ENCODE measurements around the gene ZCCHC3.
"Not testable (repeated sequence)": the region's sequence is repeated elsewhere in the genome, so short reads cannot be mapped to it uniquely, and the experiment has no call there.

Gene ZCCHC3, protein sequence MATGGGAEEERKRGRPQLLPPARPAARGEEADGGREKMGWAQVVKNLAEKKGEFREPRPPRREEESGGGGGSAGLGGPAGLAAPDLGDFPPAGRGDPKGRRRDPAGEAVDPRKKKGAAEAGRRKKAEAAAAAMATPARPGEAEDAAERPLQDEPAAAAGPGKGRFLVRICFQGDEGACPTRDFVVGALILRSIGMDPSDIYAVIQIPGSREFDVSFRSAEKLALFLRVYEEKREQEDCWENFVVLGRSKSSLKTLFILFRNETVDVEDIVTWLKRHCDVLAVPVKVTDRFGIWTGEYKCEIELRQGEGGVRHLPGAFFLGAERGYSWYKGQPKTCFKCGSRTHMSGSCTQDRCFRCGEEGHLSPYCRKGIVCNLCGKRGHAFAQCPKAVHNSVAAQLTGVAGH

DNA sequence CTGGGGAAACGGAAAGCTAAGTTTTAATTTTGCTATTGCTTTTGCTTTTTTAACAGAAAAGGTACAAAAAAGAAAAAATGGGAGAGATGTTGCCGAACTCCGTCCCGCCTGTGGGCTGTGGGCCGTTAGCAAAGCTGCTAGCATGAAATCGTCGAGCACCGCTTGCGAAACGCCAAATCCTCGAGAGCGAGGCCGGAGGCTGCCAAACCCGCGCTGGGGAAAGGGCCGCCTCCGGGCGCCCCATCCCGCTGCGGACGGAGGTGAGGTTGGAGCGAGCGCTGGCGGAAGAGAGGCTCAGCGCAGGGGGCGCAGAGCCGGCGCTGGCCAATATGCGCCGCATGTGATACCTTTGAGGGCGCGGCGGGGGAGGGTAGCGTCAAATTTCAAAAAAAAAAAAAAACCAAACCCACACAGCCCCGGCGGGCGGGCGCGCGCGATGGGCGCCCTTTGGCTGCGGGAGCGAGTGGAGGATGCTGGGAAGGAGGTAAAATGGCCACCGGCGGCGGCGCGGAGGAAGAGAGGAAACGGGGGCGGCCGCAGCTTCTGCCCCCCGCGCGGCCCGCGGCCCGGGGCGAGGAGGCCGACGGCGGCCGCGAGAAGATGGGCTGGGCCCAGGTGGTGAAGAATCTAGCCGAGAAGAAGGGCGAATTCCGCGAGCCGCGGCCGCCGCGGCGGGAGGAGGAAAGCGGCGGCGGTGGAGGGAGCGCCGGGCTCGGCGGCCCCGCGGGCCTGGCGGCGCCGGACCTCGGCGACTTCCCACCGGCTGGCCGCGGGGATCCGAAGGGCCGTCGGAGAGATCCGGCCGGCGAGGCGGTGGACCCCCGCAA, at the start of gene ZCCHC3:
ZCCHC3 (plus strand) TSS at position 473 of the 827 bp plus-strand sequence; CDS start at position 490, 17 bp downstream.
- Histone ChIP-seq H3K36me3 (replicated peaks) (peaks cover 17% of the 10 kb centered on the region), H3K9me3 (peaks cover 2% of the 10 kb centered on the region; the same call in 1 of the 2 replicates), H3K27me3 (ENCODE audit: low read depth) (no peaks in the 10 kb centered on the region), H3K4me3 (peak within 1 kb of the TSS; percentile 63), H3K4me1 (peaks cover 19% of the 10 kb centered on the region)
- in situ Hi-C loops (cut with MboI; ENCODE audit: low sequenced_read_pairs): no loop called here
- DNase-seq (ENCODE audit: low spot score in 2 of 2): peak; percentile 88 to 91

GRCh38 chr20:251354-251753, 46.0 kb upstream of the ZCCHC3 start:
- in situ Hi-C loops (cut with MboI; ENCODE audit: low sequenced_read_pairs): no loop called here
- H3K4me3 ChIP-seq: no peak overlapping the region
- H3K27me3 ChIP-seq (ENCODE audit: low read depth): no peaks in the 10 kb centered on the region
- H3K4me1 ChIP-seq: peaks cover 13% of the 10 kb centered on the region
- no peaks in the 10 kb centered on the region for H3K36me3 ChIP-seq (replicated peaks)
- H3K9me3 ChIP-seq: no peaks in the 10 kb centered on the region
- peak in 1 of 2 experiments; percentile 43 for DNase-seq (ENCODE audit: low spot score in 2 of 2)

DNA sequence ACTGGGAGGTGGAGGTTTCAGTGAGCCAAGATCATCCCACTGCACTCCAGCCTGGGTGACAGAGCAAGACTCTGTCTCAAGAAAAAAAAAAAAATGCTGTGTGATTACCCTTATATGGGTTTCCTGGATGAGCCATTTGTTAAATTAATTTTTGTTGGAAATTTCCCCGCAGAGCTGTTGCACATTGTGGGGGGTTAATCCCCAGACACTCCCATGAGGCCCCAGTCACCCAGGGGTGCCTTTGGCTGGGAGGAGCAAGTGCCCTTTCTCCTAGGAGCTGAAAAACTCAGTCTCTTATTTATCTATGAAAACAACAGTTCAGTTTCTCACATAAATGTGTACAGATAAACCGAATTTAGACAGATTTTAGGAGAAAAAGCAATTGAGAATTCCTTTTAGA, 44.6 kb upstream of the ZCCHC3 start:
- H3K27me3 ChIP-seq (ENCODE audit: low read depth): no peaks in the 10 kb centered on the region
- no peaks in the 10 kb centered on the region for H3K36me3 ChIP-seq (replicated peaks)
- no peak for DNase-seq (ENCODE audit: low spot score in 2 of 2)
- peaks cover 13% of the 10 kb centered on the region for H3K4me1 ChIP-seq
- no peak overlapping the region for H3K4me3 ChIP-seq
- in situ Hi-C loops (cut with MboI; ENCODE audit: low sequenced_read_pairs): no loop called here
- H3K9me3 ChIP-seq: no peaks in the 10 kb centered on the region

DNA sequence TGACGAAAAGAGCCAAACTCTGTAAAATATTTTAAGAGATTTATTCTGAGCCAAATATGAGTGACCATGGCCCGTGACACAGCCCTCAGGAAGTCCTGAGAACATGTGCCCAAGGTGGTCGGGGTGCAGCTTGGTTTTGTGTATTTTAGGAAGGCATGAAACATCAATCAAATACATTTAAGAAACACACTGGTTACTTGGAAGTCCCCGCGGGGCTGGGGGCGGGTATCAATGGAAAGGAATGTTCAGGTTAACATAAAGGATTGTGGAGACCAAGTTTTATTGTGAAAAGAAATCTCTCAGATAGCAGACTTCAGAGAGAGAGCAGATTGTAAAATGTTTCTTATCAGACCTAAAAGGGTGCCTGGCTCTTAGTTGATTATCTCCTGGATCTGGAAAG, 43.9 kb upstream of the ZCCHC3 start:
- DNase-seq (ENCODE audit: low spot score in 2 of 2); H3K9me3 ChIP-seq; H3K4me3 ChIP-seq; in situ Hi-C loops (cut with MboI; ENCODE audit: low sequenced_read_pairs); H3K27me3 ChIP-seq (ENCODE audit: low read depth); H3K36me3 ChIP-seq (replicated peaks): not testable (repeated sequence)
- peaks cover 13% of the 10 kb centered on the region for H3K4me1 ChIP-seq

GRCh38 chr20:257419-257818, 40.0 kb upstream of the ZCCHC3 start, which contains the start of gene DEFB132:
DEFB132 (plus strand) TSS chr20:257724; CDS start chr20:257779, 55 bp downstream.
- no peaks in the 10 kb centered on the region for H3K9me3 ChIP-seq

DNA sequence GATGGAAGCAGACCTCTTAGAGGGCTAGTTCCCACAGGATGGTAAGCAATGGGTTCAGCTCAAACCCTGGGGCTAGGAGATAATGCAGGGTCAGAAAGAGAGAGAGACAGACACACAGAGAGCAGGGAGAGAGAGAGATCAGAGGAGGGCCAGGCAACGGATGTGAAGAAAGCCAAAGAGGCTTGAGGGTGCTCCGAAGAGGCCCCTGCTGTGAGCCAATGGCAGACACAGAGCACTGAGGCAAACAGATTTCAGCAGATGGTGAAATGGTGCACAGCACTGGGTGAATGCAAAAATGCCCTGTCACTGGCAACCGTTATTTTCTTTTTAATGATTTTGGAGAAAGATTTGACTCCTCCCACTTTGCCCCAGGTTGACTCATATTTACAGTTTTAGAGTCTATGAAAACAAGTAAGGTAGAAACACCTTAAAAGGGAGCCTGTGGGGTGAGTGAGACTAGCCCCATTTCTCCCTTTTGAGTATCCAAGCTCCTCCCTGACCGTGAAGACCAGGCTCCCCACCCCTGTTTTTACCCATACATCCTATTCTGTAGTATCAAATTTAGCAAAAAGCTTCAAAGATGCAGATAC, 39.0 kb upstream of the ZCCHC3 start:
- H3K9me3 ChIP-seq: no peaks in the 10 kb centered on the region
- no peak overlapping the region for H3K4me3 ChIP-seq
- H3K27me3 ChIP-seq (ENCODE audit: low read depth): no peaks in the 10 kb centered on the region
- in situ Hi-C loops (cut with MboI; ENCODE audit: low sequenced_read_pairs): no loop called here
- H3K36me3 ChIP-seq (replicated peaks): no peaks in the 10 kb centered on the region
- peaks cover 2% of the 10 kb centered on the region; the same call in 1 of the 2 replicates for H3K4me1 ChIP-seq
- no peak for DNase-seq (ENCODE audit: low spot score in 2 of 2)

More at GRCh38 chr20:257419-257818, 40.0 kb upstream of the ZCCHC3 start, which contains the start of gene DEFB132:
- no peaks in the 10 kb centered on the region for H3K36me3 ChIP-seq (replicated peaks)
- in situ Hi-C loops (cut with MboI; ENCODE audit: low sequenced_read_pairs): no loop called here
- H3K4me1 ChIP-seq: peaks cover 2% of the 10 kb centered on the region; the same call in 1 of the 2 replicates
- DNase-seq (ENCODE audit: low spot score in 2 of 2): no peak
- no peak within 1 kb of the TSS for H3K4me3 ChIP-seq
- H3K27me3 ChIP-seq (ENCODE audit: low read depth): no peaks in the 10 kb centered on the region

GRCh38 chr20:258963-259362, 38.4 kb upstream of the ZCCHC3 start:
- H3K27me3 ChIP-seq (ENCODE audit: low read depth): no peaks in the 10 kb centered on the region

GRCh38 chr20:259981-260380, 37.4 kb upstream of the ZCCHC3 start:
- no peaks in the 10 kb centered on the region for H3K9me3 ChIP-seq
- no peak for DNase-seq (ENCODE audit: low spot score in 2 of 2)
- in situ Hi-C loops (cut with MboI; ENCODE audit: low sequenced_read_pairs): no loop called here
- H3K27me3 ChIP-seq (ENCODE audit: low read depth): no peaks in the 10 kb centered on the region
- no peak overlapping the region for H3K4me3 ChIP-seq
- no peaks in the 10 kb centered on the region for H3K36me3 ChIP-seq (replicated peaks)
- H3K4me1 ChIP-seq: peaks cover 2% of the 10 kb centered on the region; the same call in 1 of the 2 replicates

More at GRCh38 chr20:258963-259362, 38.4 kb upstream of the ZCCHC3 start:
- Histone ChIP-seq H3K36me3 (replicated peaks) (no peaks in the 10 kb centered on the region), H3K4me3 (no peak overlapping the region), H3K9me3 (no peaks in the 10 kb centered on the region), H3K4me1 (peaks cover 2% of the 10 kb centered on the region; the same call in 1 of the 2 replicates)
- in situ Hi-C loops (cut with MboI; ENCODE audit: low sequenced_read_pairs): no loop called here
- no peak for DNase-seq (ENCODE audit: low spot score in 2 of 2)

- no peaks in the 10 kb centered on the region for H3K27me3 ChIP-seq (ENCODE audit: low read depth)
Observed at GRCh38 chr20:263701-264100, 33.7 kb upstream of the ZCCHC3 start.

DNA sequence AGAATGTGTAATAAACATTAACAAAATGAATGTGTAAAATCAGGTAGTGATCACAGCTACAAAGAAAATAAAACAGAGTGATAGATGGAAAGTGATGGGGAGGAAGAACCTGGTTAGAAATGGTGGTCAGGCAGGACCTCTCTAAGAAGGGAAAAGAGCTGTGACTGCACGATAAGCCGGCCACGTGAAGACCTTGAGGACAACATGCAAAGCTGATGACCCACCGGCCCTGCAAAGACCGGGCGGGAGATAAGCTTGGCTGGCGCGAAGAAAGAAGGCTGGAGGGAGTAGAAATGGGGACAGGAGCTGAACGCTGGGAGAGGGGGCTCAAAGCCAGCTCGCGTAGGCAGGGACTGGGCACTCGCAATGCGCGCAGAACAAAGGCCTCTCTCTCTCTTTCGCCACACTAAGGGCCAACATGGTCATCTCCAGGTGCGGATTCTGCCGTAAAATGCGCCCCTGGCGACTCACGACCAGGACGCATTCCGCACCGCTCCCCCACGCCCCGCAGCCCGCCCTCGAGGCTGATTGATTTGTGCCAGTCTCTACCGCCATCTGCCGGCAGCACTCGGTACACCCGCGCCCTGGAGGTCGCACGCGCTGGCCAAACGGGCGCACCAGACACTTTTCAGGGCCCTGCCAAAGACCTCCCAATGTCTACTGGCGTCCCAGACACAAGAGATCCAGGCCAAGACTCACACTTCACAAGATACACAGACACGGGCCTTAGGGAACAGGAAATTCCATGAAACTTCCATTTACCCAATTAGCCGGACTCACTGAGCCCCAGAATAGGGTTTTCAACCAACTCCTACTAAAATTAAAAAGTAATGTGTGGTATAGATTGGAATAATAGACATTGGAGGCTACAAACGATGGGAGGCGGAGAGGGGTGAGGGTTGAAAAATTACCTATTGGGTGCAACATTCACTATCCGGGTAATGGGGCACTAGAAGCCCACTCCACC, 30.5 kb upstream of the ZCCHC3 start:
- peak overlapping the region; percentile 26 for H3K4me3 ChIP-seq
- in situ Hi-C loops (cut with MboI; ENCODE audit: low sequenced_read_pairs): loop anchor here (5.0 kb wide), 1 partner anchor 60 kb away; no protein-coding TSS in a partner anchor
- H3K4me1 ChIP-seq: peaks cover 4% of the 10 kb centered on the region
- peaks cover 5% of the 10 kb centered on the region for H3K9me3 ChIP-seq
- peak; percentile 71 to 97 for DNase-seq (ENCODE audit: low spot score in 2 of 2)
- no peaks in the 10 kb centered on the region for H3K27me3 ChIP-seq (ENCODE audit: low read depth)
- H3K36me3 ChIP-seq (replicated peaks): no peaks in the 10 kb centered on the region; the same call in 1 of the 2 replicates

More at GRCh38 chr20:263701-264100, 33.7 kb upstream of the ZCCHC3 start:
- in situ Hi-C loops (cut with MboI; ENCODE audit: low sequenced_read_pairs): no loop called here
- DNase-seq (ENCODE audit: low spot score in 2 of 2): no peak
- Histone ChIP-seq H3K36me3 (replicated peaks) (no peaks in the 10 kb centered on the region; the same call in 1 of the 2 replicates), H3K4me1 (peaks cover 4% of the 10 kb centered on the region), H3K4me3 (no peak overlapping the region), H3K9me3 (peaks cover 5% of the 10 kb centered on the region)

GRCh38 chr20:270517-270916, 26.9 kb upstream of the ZCCHC3 start:
- peaks cover 5% of the 10 kb centered on the region for H3K9me3 ChIP-seq
- H3K27me3 ChIP-seq (ENCODE audit: low read depth): no peaks in the 10 kb centered on the region
- H3K4me3 ChIP-seq: no peak overlapping the region
- DNase-seq (ENCODE audit: low spot score in 2 of 2): no peak
- no peaks in the 10 kb centered on the region; the same call in 1 of the 2 replicates for H3K36me3 ChIP-seq (replicated peaks)
- peaks cover 4% of the 10 kb centered on the region for H3K4me1 ChIP-seq
- in situ Hi-C loops (cut with MboI; ENCODE audit: low sequenced_read_pairs): no loop called here

- Histone ChIP-seq H3K4me3 (no peak overlapping the region), H3K4me1 (peaks cover 4% of the 10 kb centered on the region), H3K36me3 (replicated peaks) (no peaks in the 10 kb centered on the region; the same call in 1 of the 2 replicates), H3K9me3 (peaks cover 5% of the 10 kb centered on the region), H3K27me3 (ENCODE audit: low read depth) (no peaks in the 10 kb centered on the region)
- in situ Hi-C loops (cut with MboI; ENCODE audit: low sequenced_read_pairs): no loop called here
- no peak for DNase-seq (ENCODE audit: low spot score in 2 of 2)
Observed at GRCh38 chr20:271069-271468, 26.3 kb upstream of the ZCCHC3 start.
